ENCODE results near the gene LDLRAP1. TPM values are rescaled to one million over a fixed set of nuclear protein-coding genes. Genes with fewer than 3 reads are reported as not detected.

LDLRAP1 gene
- total RNA-seq, 1 experiment from 2014 or later: 29.2 TPM

DNA sequence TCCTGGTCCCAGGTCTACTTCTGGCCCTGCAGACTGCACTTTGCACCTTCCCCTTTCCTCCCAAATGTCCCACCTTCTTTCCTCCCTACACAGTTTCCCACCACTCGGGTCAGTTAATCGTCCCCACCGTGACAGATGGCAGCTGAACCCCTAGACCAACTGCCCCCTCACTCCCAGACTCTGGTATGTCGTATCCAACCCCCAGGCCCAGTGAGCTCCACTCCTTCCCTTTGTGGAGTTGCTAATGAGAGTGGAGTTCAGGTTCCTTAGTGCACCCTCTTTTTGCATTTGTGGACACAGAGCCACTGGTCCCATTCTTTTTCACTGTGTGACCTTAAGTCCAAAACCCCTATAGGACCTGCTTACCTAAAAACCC, 75.0 kb downstream of the LDLRAP1 start:
- H3F3A ChIP-seq (ENCODE audit: insufficient read depth, low read depth): peaks cover 17% of the 10 kb centered on the region; the same call in 1 of the 2 replicates
- no peaks in the 10 kb centered on the region; the same call in 1 of the 2 replicates for H3K27me3 ChIP-seq (ENCODE audit: insufficient read depth, low read depth)
- no peaks in the 10 kb centered on the region for H3K9me3 ChIP-seq (ENCODE audit: insufficient read depth, low read depth)
- H3K79me2 ChIP-seq (ENCODE audit: low read depth): no peaks in the 10 kb centered on the region
- CTCF ChIA-PET: interaction anchor here (0.6 kb wide), 1 partner anchor 369 kb away, joined by 3 read pairs; no protein-coding TSS in a partner anchor
- POLR2A ChIA-PET (ENCODE audit: unreplicated experiment): no interaction called here
- DNase-seq: no peak
- no peak overlapping the region for H3K4me3 ChIP-seq
- intact Hi-C loops (cut with micrococcal nuclease; ENCODE audit: unreplicated experiment): loop anchor here (10.0 kb wide), 1 partner anchor 76 kb away; no protein-coding TSS in a partner anchor
- H3K4me1 ChIP-seq (replicated peaks; ENCODE audit: insufficient read depth): peaks cover 11% of the 10 kb centered on the region; the same call in 1 of the 2 replicates
- no peak overlapping the region for H2AFZ ChIP-seq
- no peak overlapping the region for H3K27ac ChIP-seq
- TF ChIP-seq CTCF (conservative IDR thresholded peaks at IDR 0.05) (no peak), EZH2 (IDR thresholded peaks at IDR 0.05; ENCODE audit: low read depth) (no peak)
- no peak overlapping the region for H3K4me2 ChIP-seq
- H3K9me2 ChIP-seq (ENCODE audit: insufficient read depth): no peaks in the 10 kb centered on the region
- H4K20me1 ChIP-seq (ENCODE audit: insufficient read depth): no peaks in the 10 kb centered on the region
- BruUV-seq (replicated peaks): no TSS peak
- H3K36me3 ChIP-seq (ENCODE audit: low read depth): no peaks in the 10 kb centered on the region

Other genes with a start within 250 kb of the LDLRAP1 start
- gene TMEM50A, start 205.3 kb upstream of the LDLRAP1 start, total RNA-seq (2021): 59.4 and 81.9 TPM in 2 replicates
- 0.22 and 0.78 TPM in 2 replicates for gene RHCE, start 122.8 kb upstream of the LDLRAP1 start, total RNA-seq (2021)
- gene MACO1, start 112.7 kb upstream of the LDLRAP1 start, total RNA-seq (2021): 5.9 and 9.6 TPM in 2 replicates
- 0.41 and 0.48 TPM in 2 replicates for gene MAN1C1, start 73.2 kb downstream of the LDLRAP1 start, total RNA-seq (2021)

All from PC-9 (cell line).